T1000 (cell line): Measurements from ENCODE around the gene PCCA.

Source experiments
- DNase-seq: peaks from one replicate; lab custom pipeline; 2025; ENCODE audit warnings: mixed read lengths; lab: John Stamatoyannopoulos, UW

Gene PCCA

DNA sequence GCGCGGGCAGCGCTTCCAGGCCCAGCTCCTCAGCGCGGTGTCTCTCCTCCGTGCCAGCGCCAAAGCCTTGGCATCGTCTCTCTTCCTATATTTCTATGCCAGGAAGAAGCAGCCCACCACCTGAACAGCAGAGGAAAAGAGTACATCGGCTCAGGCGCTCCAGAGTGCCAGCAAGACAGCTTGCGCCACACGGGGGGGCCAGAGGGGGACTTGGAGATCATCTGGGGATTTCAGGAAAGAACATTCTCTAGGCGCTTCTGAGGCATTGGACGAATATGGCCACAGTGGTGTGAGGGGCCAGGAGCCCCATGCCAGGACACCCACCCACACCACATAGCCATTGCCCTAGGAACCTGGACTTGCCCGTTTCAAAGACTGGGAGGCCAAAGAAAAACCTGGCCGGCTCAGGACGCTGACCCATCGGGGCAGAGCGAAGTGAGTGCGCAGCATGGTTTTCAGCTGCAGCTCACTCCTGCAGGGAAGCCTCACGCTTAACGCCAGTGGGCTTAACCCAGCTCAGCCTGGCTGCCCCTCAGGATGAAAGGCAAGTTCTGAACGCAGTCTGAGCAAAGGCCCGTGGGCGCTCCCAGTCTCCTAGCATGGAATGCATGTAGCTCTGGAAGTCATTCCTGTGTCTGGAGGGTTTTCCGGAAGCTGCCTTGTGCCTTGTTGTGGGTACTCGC is 437.6 kb downstream of the PCCA start:
- DNase-seq: no peak

GRCh38 chr13:100527644-100528043 is 438.8 kb downstream of the PCCA start:
- no peak for DNase-seq

DNA sequence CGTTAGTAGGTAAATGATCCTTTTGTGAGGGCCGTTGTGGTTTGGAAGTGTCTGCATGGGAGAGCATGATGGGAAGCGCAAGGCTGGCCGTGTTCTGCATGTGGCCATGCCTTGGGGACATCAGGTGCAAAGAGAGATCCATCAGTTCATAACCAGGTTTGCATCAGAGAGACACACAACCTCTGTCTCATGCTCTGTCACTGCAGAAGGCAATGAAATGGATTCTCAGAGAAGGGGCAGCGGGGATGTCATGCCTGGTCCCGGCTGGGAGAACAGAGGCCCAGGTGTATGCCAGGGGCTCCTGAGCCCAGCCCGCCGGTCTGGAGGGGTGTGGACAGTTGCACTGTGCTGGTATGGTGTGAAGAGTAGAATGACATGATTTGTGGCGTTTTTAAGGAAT is 439.5 kb downstream of the PCCA start:
- no peak for DNase-seq

GRCh38 chr13:100528820-100529219 is 439.9 kb downstream of the PCCA start:
- no peak for DNase-seq

DNA sequence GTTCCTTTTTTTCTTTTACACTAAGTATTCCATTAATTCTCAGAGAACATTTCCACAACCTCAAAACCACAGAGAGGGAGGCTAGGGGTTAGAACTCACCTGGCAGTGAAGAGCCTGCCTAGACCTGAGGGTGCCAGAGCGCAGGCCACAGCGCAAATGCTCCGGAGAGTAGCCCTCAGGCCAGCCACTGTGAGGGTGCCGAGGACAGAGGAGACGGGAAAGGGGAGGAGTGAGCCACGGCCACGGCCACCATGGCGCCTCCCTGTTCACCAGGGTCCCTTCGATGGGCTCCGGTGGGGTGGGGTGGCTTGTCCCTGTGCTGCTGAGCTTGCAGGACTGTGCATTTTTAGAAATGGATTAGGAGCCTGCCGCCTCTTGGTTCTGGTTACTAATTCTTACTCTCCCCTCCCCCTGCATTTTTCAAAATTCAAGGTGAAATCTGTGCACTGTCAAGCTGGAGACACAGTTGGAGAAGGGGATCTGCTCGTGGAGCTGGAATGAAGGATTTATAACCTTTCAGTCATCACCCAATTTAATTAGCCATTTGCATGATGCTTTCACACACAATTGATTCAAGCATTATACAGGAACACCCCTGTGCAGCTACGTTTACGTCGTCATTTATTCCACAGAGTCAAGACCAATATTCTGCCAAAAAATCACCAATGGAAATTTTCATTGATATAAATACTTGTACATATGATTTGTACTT is 440.9 kb downstream of the PCCA start:
- no peak for DNase-seq

GRCh38 chr13:100530671-100531213 is 441.8 kb downstream of the PCCA start:
- DNase-seq: no peak

GRCh38 chr13:100532090-100532766 is 443.3 kb downstream of the PCCA start:
- no peak for DNase-seq

DNA sequence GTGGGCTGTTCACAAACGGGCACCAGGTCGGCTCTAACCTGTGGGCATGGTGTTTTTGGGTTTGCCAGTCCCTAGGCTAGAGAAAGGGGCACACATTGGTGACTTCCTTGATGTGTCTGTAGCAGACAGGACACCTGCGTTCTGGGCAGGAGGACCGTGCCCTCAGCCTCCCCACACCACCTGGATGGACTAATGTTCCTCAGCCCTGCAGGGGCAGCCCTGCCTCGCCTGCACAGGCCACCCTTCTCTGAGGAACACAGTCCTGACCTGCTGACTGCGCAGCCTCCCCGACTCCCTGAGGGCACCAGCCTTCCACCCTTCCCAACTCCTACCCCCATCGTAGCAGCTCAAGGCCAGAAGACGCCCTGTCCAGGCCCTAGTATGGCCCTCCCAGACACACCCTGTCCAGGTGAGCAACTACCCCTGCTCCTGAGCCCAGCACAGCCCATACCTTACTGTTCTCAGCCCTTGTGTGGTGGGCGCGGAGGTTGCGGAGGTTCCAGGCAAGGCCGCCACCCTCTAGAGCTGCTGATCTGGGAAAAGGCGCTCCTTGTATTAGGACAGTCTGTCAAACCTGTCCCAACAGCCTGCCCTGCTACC is 444.0 kb downstream of the PCCA start:
- DNase-seq: no peak

GRCh38 chr13:100533588-100534041 is 444.7 kb downstream of the PCCA start:
- no peak for DNase-seq

- DNase-seq: no peak
These were observed 445.4 kb downstream of the PCCA start for GRCh38 chr13:100534147-100534843.

DNA sequence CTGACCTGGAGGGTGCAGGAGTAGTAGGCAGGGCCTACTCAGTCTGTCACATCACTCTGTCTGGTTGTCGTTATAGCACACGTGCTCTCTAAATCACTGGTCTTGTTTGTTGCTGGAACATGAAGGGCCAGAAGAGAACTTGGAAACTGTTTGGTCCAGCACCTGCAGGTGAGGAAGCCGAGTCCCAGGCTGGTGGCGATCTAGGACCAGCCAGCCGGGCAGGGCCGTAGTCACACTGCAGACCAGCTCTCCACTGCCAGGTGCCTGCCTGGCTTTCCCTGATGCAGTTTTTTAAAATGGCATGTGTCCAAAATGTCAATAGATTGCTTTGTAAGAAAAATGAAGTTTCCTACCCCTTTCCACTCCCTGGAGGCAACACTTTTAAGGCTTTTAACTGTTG is 446.0 kb downstream of the PCCA start:
- DNase-seq: no peak

DNA sequence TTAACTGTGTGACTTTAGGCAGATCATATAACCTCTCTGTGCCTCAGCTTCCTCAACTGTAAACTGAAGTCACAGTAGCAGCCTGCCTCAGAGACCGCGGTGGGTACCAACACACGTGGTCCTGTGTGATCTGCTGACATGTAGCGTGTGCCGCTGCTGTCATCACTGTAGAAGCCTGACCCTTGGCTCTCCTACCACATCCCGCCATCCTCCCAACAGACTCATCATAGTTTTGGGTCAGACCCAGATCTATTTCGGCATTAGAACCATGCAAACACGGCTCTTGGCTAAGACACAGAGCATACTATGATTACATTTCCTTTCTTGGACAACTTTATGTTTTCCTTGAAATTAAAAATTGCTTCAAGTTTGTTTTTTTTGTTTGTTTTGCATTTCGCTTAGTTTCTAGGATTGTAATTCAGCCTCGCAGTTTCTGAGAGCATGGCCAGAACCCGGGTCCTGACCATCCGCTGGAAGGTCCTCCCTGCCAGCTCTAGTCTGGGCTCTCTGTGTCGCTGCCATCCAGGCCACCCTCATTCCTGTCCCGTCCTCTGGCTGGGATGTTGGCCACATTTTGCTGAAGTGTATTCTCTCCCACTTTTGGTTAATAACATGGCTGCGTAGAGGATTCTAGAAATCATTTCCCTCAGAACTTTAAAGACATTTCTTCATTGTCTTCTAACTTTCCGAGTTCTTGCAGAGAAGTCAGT is 446.7 kb downstream of the PCCA start:
- no peak for DNase-seq

- no peak for DNase-seq
These were observed 447.8 kb downstream of the PCCA start for GRCh38 chr13:100536643-100537180.

GRCh38 chr13:100537486-100537885 is 448.6 kb downstream of the PCCA start:
- DNase-seq: no peak

DNA sequence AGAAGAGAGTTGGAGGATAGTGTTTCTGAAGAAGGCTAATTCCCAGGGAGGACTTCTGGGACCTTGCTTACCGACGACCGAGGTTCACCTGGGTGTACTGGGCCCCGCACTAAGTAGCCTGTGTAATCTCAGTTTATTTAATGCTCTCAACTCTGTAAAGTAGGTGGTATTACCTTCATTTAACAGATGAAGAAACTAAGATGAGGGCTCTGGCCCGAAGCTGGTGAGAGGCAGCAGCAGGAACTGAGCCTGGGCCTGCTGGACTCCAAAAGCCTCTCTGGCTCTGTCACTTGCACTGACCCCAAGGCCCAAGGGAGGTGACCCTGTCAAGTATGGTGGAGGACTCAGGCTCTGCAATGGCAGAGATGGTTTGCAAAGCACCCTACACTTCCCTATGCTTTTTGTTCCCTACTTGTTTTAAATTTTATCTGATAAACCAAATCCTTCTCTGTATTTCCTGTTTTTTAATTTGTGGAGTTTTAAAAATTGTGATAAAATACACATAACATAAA is 449.1 kb downstream of the PCCA start:
- no peak for DNase-seq

DNA sequence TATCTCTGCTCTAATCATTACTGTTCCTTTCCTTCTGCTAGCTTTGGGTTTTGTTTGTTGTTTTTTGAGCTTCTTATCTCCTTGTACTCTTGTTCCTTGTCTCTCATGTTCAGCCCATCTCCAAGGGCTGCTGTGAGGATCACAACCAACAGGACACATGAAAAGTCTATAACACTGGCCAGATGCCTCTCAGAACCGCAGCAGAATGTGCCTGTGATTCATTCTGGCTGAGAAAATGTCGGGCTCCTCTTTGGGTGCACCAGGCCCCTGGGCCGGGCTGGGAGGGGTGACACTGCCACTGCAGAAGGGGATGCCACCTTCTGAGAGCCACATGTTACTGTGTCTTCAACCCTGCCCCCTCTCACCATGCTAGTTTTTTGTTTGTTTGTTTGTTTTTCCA is 451.7 kb downstream of the PCCA start:
- no peak for DNase-seq

GRCh38 chr13:100541897-100542825 is 453.3 kb downstream of the PCCA start:
- no peak for DNase-seq

GRCh38 chr13:100542826-100543156 is 453.9 kb downstream of the PCCA start:
- no peak for DNase-seq

GRCh38 chr13:100543872-100544602 is 455.1 kb downstream of the PCCA start:
- DNase-seq: no peak
